Stimulated activated naive CD4-positive, alpha-beta T cell (primary cell): ENCODE data around the gene WASHC2A.
"Not testable (repeated sequence)": the region's sequence is repeated elsewhere in the genome, so short reads cannot be mapped to it uniquely, and the experiment has no call there.

Experiments
- DNase-seq, 6 experiments: peaks; one replicate each; lab custom pipeline; 2025; lab: John Stamatoyannopoulos, UW

WASHC2A gene

DNA sequence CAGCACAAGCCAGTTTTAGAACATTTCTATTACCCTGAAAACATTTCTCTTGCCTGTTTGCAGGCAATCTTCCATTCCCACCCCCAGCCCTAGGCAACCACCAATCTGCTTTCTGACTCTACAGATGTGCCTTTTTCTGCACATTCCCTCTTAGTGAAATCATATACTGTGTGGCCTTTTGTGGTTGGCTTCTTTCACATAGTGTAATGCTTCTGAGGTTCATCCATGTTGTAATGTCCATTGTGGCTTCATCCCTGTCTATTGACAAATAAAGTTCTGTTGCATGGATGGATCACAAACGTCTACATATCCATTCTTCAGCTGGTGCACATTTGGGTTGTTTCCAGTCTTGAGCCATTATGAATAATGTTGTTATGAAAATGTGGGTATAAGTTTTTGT, 77.8 kb downstream of the WASHC2A start:
- DNase-seq: not testable (repeated sequence)

DNA sequence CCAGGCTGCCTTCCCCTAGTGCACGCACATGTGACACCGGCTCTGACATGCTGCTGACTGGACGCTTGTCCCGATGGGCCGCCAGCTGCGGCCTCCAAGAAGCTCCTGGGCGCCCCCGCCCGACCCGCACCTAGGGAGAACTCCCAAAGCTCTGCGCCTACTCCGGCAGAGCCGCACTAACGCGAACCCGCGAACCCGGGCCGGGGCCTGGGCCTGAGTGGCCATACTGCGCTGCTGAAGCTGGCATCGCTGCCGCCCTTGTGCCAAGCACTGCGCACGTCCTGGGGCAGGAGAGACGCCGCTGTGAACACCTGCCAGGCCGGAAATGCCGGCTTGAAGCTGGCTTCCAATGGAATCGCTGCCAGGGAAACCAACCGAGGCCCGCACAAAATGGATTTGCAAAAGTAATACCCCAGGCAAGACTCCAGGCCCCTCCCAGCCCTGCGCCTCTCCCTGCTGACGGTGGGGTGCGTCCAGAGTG, 85.1 kb downstream of the WASHC2A start:
- DNase-seq: no peak

DNA sequence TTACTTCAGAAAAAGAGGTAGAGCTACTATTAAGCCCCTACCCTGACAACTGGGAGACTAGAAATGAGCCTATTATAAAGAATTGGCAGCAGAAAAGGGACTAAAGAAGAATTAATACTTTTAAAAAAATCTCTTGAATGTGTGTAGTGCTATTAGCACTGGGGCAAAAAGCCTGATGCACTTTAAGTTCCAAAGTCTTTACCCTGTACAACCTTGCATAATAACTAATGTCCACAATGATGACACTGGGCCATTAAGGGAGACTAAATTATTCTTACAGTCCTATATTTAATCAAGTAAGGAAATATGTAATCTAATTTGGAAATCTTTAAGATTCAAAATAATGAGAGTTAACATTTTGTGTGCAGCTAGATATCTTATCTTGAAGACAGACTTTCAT, 90.1 kb downstream of the WASHC2A start:
- DNase-seq: not testable (repeated sequence)

DNA sequence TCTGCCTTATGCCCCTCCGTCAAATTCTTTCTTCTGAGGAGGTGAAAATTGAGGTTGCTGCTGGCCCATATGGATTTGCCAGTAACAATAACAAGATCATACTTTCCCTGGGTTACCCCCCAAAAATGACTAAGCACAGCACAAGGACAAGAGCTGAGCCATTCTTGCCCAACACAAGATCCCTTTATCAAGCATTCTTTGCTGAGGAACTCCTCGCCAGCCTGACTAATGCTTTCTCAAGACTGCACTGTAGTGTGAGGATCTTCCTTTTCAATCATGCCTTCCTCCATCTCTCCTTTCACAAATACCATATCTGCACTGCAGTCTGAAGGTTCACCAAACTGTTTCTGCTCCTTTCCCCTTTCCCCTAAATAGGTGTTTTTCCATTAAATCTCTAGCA, 92.1 kb downstream of the WASHC2A start:
- DNase-seq: not testable (repeated sequence)

DNA sequence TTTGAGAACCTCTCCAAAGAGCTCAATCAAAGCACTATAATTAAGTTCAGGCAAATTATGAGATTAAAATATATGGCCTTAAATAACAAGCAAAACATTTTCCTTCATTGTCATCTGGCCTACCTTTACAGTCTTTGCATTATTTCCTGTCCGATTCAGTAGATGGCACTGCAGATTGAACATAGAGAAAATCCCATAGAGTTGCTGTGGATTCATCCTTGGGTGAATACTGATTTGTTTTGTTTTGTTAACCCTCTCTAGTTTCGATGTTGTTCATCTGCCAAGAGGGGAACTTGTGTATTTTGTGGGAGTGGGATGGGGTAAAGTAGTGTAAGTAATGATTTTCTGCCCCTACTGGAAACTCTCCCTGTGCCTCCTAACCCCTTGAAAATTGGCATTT, 97.3 kb downstream of the WASHC2A start:
- not testable (repeated sequence) for DNase-seq

DNA sequence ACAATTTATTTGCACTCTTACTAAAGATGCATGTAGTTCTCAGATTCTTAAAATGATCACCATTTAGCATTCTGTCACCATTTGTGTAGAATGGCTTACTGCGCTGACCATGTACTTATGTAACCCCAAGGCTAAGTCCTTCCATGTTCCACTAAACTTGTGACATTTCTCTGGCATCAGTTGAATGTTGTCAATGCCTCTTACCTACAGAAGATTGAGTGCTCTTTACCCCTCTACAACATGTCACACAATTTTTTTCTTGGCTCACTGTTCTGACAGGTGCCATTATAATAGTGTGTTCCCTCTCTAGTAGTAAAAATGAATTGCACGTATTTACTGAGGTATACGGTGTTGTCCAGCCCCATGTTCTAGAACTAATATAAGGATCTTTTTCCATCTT, 100.1 kb downstream of the WASHC2A start:
- not testable (repeated sequence) for DNase-seq

DNA sequence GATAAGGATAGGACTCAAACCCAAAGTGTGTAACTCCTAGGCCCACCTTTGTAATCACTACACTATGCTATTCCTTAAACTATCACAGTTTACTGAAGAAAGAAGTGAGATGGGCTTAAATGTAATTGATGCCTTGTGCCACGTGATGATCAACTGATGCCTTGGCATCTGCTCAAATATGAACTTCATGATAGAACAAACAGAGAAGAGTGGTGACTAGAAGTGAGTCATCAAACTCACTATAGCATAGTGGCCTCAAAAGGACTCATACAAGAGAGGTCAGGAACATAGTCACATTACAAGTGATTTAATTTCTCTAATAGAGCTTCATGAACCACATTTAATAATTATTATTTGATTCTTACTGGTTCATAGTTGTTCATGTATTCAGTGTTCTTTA, 101.8 kb downstream of the WASHC2A start:
- DNase-seq: not testable (repeated sequence)

DNA sequence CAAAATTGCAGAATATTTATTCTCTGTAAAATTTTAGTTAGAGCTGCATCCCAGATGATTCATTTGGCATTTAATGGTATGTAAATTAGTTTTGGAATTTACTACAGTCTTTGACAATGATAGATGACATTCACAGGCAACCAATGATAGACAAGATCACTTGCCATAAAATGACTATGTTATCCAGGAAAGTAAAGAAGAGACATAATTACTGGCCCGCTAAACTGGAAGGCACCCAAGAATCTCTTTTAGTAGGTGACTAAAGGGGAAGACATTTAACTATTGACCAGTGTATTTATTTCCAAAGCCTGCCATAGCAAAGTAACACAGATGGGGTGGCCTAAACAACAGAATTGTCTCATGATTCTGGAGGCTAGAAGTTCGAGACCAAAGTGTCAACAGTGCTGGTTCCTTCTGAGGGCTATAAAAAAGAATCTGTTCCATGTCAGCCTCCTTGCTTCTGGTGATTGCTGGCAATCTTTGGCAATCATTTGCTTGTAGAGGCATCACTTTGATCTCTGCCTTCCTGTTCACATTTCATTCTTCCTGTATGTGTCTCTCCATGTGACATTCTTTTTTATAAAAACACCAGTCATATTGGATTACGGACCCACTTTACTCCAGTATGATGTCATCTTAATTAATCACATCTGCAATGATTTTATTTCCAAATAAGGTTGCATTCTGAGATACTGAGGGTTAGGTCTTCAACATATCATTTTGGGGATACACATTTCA, 107.2 kb downstream of the WASHC2A start:
- not testable (repeated sequence) for DNase-seq
